Common myeloid progenitor, CD34-positive (primary cell): Measurements from ENCODE around the gene CNTRL.

Experiments
- CTCF ChIA-PET: fragments of 350-600 bp; sonication (Branson Sonifier 250); formaldehyde crosslinking; loops from one replicate; lab custom pipeline; 2021; ENCODE audit warnings: antibody characterized with exemption; lab: Charles Lee
- POLR2A ChIA-PET: fragments of 350-600 bp; sonication (Branson Sonifier 250); formaldehyde crosslinking; loops from one replicate; lab custom pipeline; 2021; ENCODE audit warnings: antibody characterized with exemption; lab: Charles Lee
- DNase-seq, 3 donors: peaks; one replicate each; pipeline versions ENCODE4 v3.0.0 to v3.0.0-alpha.2; 2013
- H3K27ac ChIP-seq, 2 experiments: 1 replicate in 1 of 2; 2 replicates in 1 of 2; pipeline ENCODE4 v1.7.0; 2013; ENCODE audit warnings: inconsistent platforms in 2 of 2, low read length in 2 of 2, mild to moderate bottlenecking in 2 of 2, low read depth in 1 of 2, moderate library complexity in 1 of 2; ENCODE audit not compliant: severe bottlenecking in 2 of 2, insufficient read depth in 1 of 2, poor library complexity in 1 of 2
- H3K27me3 ChIP-seq, 5 experiments: replicated peaks in 2 of 5; 1 replicate in 3 of 5; 2 replicates in 2 of 5; pipeline versions ENCODE4 v1.6.1 to v1.7.0; 2013; ENCODE audit warnings: low read length in 4 of 5, mild to moderate bottlenecking in 2 of 5, moderate library complexity in 2 of 5, inconsistent platforms in 1 of 5; ENCODE audit not compliant: insufficient read depth in 5 of 5, control insufficient read depth in 4 of 5
- H3K36me3 ChIP-seq, 4 experiments: 1 replicate in 2 of 4; 2 replicates in 2 of 4; pipeline versions ENCODE4 v1.6.1 to v1.7.0; 2013; ENCODE audit warnings: low read length in 3 of 4, control low read depth in 1 of 4, mild to moderate bottlenecking in 1 of 4; ENCODE audit not compliant: control insufficient read depth in 4 of 4, insufficient read depth in 4 of 4
- H3K4me1 ChIP-seq, 4 experiments: 1 replicate in 3 of 4; 2 replicates in 1 of 4; pipeline versions ENCODE4 v1.6.1 to v1.7.1; 2013; ENCODE audit warnings: low read length in 3 of 4, mild to moderate bottlenecking in 3 of 4, control low read depth in 1 of 4, inconsistent platforms in 1 of 4, moderate library complexity in 1 of 4; ENCODE audit not compliant: control insufficient read depth in 4 of 4, insufficient read depth in 4 of 4; ENCODE audit errors: control extremely low read depth in 1 of 4
- H3K4me3 ChIP-seq, 7 experiments: 1 replicate in 4 of 7; 2 replicates in 3 of 7; pipeline versions ENCODE4 v1.5.1 to v1.7.0; 2013; ENCODE audit warnings: mild to moderate bottlenecking in 7 of 7, low read length in 6 of 7, moderate library complexity in 6 of 7, inconsistent platforms in 2 of 7, low read depth in 2 of 7, control low read depth in 1 of 7; ENCODE audit not compliant: insufficient read depth in 4 of 7, control insufficient read depth in 1 of 7; ENCODE audit errors: extremely low read depth in 1 of 7
- H3K9me3 ChIP-seq, 5 experiments: 1 replicate in 4 of 5; 2 replicates in 1 of 5; pipeline versions ENCODE4 v1.6.1 to v1.7.1; 2013; ENCODE audit warnings: low read length in 4 of 5, mild to moderate bottlenecking in 2 of 5, inconsistent platforms in 1 of 5, low read depth in 1 of 5, moderate library complexity in 1 of 5; ENCODE audit not compliant: control insufficient read depth in 4 of 5, insufficient read depth in 2 of 5; ENCODE audit errors: control extremely low read depth in 1 of 5
- WGBS: methylation state at CpG from one replicate; pipeline ENCODE4 v1.1.5; 2013; ENCODE audit not compliant: insufficient coverage; 5-methylcytosine and 5-hydroxymethylcytosine counted together

Gene CNTRL

GRCh38 chr9:121179930-121180681 lies 105.4 kb downstream of the CNTRL start:
- DNase-seq, result no peak
- Histone ChIP-seq H3K4me3 (no peak overlapping the region), H3K27ac (no peak overlapping the region), H3K27me3 (no peaks in the 10 kb centered on the region), H3K36me3 (peaks cover 19 to 67% (median 45%) of the 10 kb centered on the region in 4 experiments), H3K9me3 (no peaks in the 10 kb centered on the region), H3K4me1 (peaks cover 13 to 31% (median 22%) of the 10 kb centered on the region in 4 experiments)
- CTCF ChIA-PET, result interaction anchor here (1.0 to 2.2 kb wide), 3 partner anchors 8 to 12 kb away, joined by 3 to 9 read pairs (median 8); no protein-coding TSS in a partner anchor
- 100% methylated on average over 3 of the region's 3 CpGs for WGBS
- POLR2A ChIA-PET, result no interaction called here

GRCh38 chr9:121182101-121182836 lies 107.5 kb downstream of the CNTRL start:
- Histone ChIP-seq H3K27me3 (no peaks in the 10 kb centered on the region), H3K4me1 (peaks cover 18 to 42% (median 33%) of the 10 kb centered on the region in 4 experiments), H3K9me3 (no peaks in the 10 kb centered on the region), H3K27ac (no peak overlapping the region), H3K36me3 (peaks cover 12 to 61% (median 35%) of the 10 kb centered on the region in 4 experiments), H3K4me3 (no peak overlapping the region)
- no peak for DNase-seq
- 94% methylated on average over 2 of the region's 3 CpGs for WGBS
- POLR2A ChIA-PET, result interaction anchor here (0.6 to 1.0 kb wide), 2 partner anchors 13 to 75 kb away, joined by 3 to 4 read pairs; no protein-coding TSS in a partner anchor
- CTCF ChIA-PET, result no interaction called here

- H3K9me3 ChIP-seq, result no peaks in the 10 kb centered on the region
- POLR2A ChIA-PET, result interaction anchor here (1.0 kb wide), 1 partner anchor 12 kb away, joined by 4 read pairs; no protein-coding TSS in a partner anchor
- peaks cover 18 to 44% (median 33%) of the 10 kb centered on the region in 4 experiments for H3K4me1 ChIP-seq
- peaks cover 8 to 56% (median 31%) of the 10 kb centered on the region in 4 experiments for H3K36me3 ChIP-seq
- H3K27ac ChIP-seq, result peak overlapping the region in 1 of 2 experiments; percentile 28
- peak in 2 of 3 donors; percentile 61 to 72 for DNase-seq
- H3K27me3 ChIP-seq, result no peaks in the 10 kb centered on the region
- H3K4me3 ChIP-seq, result no peak overlapping the region
- CTCF ChIA-PET, result interaction anchor here (1.0 to 6.7 kb wide), 2 partner anchors 15 to 30 kb away, joined by 3 to 36 read pairs; no protein-coding TSS in a partner anchor
Observed at GRCh38 chr9:121182989-121183388, 108.2 kb downstream of the CNTRL start.

GRCh38 chr9:121183666-121184423 lies 109.1 kb downstream of the CNTRL start:
- Histone ChIP-seq H3K9me3 (no peaks in the 10 kb centered on the region), H3K27ac (peak overlapping the region; percentile 28 to 47), H3K4me1 (peaks cover 18 to 44% (median 33%) of the 10 kb centered on the region in 4 experiments), H3K27me3 (no peaks in the 10 kb centered on the region), H3K4me3 (no peak overlapping the region), H3K36me3 (peaks cover 6 to 54% (median 23%) of the 10 kb centered on the region in 4 experiments)
- CTCF ChIA-PET, result interaction anchor here (0.9 to 6.7 kb wide), 5 partner anchors 11 to 29 kb away, joined by 3 to 36 read pairs (median 4); no protein-coding TSS in a partner anchor
- POLR2A ChIA-PET, result interaction anchor here (0.5 kb wide), 1 partner anchor 14 kb away, joined by 3 read pairs; no protein-coding TSS in a partner anchor
- WGBS, result 100% methylated on average over 1 of the region's 3 CpGs
- DNase-seq, result no peak

GRCh38 chr9:121184463-121184862 lies 109.7 kb downstream of the CNTRL start:
- no peaks in the 10 kb centered on the region for H3K27me3 ChIP-seq
- ChIA-PET POLR2A (no interaction called here), CTCF (interaction anchor here (0.9 to 6.7 kb wide), 4 partner anchors 12 to 17 kb away, joined by 3 to 36 read pairs (median 8); no protein-coding TSS in a partner anchor)
- H3K36me3 ChIP-seq, result peaks cover 5 to 51% (median 20%) of the 10 kb centered on the region in 4 experiments
- H3K27ac ChIP-seq, result no peak overlapping the region
- H3K4me3 ChIP-seq, result no peak overlapping the region
- peaks cover 18 to 44% (median 33%) of the 10 kb centered on the region in 4 experiments for H3K4me1 ChIP-seq
- H3K9me3 ChIP-seq, result no peaks in the 10 kb centered on the region
- no peak for DNase-seq

- WGBS, result no CpG with 5 or more reads among the region's 3 CpGs
- no peaks in the 10 kb centered on the region for H3K27me3 ChIP-seq
- no peaks in the 10 kb centered on the region for H3K9me3 ChIP-seq
- H3K27ac ChIP-seq, result no peak overlapping the region
- peak in 1 of 3 donors; percentile 26 for DNase-seq
- peaks cover 18 to 44% (median 33%) of the 10 kb centered on the region in 4 experiments for H3K4me1 ChIP-seq
- H3K36me3 ChIP-seq, result peaks cover 5 to 44% (median 16%) of the 10 kb centered on the region in 4 experiments
- H3K4me3 ChIP-seq, result no peak overlapping the region
- POLR2A ChIA-PET, result no interaction called here
- CTCF ChIA-PET, result interaction anchor here (1.3 to 6.7 kb wide), 4 partner anchors 13 to 17 kb away, joined by 3 to 36 read pairs (median 8); partner anchors contain the start of gene RAB14
Observed at GRCh38 chr9:121185178-121185745, 110.5 kb downstream of the CNTRL start.
